LNCaP clone FGC (cell line): Measurements from ENCODE around the gene C19orf81.

Experiments used
- DNase-seq: peaks from one replicate; pipeline ENCODE4 v3.0.0-alpha.2; 2011; ENCODE audit warnings: low read depth
- H3K4me3 ChIP-seq: 2 replicates; pipeline ENCODE4 v1.5.1; 2011; ENCODE audit warnings: mild to moderate bottlenecking, low read depth, low read length, control low read depth
- TF ChIP-seq, protein P1 (sequence below): IDR thresholded peaks from 2 replicates; pipeline ENCODE4 v1.5.1; 2012; ENCODE audit warnings: mild to moderate bottlenecking; ENCODE audit not compliant: control insufficient read depth, insufficient read depth; ENCODE audit errors: extremely low read depth

Gene C19orf81

DNA sequence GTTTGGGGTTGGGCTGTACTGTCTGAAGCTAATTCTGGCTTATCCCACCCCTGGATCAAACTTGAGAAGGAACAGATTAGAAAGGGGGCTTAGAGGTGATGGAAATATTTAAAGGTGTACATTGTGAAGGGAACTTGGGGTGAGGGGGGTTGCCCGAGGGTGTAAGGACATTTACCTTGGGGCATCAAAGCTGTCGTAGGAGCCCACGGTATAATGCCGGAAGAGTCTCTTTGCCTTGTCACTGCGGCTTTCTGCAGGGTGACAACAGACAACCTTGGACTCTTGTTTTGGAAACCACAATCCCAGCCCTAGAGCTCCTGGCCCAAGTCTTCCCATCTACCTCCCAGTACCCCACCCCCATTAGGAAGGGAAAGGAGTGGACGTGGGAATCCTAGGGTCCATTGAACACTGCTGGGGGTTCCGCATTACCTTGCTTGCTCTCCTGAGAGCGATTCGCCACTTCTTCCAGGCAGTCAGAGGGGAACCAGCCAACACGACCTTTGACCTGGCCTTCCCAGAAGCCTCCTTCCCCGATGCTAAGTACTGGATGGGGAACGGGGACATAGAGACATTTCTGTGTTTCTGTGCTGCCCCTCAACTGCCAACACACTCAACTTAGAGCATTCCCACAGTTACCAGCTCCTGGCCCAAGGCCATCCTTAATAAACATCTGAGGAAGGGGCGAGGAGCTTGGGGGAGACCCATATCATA is 48.3 kb downstream of the C19orf81 start:
- H3K4me3 ChIP-seq: no peak overlapping the region
- DNase-seq: no peak
- TF ChIP-seq, protein P1, sequence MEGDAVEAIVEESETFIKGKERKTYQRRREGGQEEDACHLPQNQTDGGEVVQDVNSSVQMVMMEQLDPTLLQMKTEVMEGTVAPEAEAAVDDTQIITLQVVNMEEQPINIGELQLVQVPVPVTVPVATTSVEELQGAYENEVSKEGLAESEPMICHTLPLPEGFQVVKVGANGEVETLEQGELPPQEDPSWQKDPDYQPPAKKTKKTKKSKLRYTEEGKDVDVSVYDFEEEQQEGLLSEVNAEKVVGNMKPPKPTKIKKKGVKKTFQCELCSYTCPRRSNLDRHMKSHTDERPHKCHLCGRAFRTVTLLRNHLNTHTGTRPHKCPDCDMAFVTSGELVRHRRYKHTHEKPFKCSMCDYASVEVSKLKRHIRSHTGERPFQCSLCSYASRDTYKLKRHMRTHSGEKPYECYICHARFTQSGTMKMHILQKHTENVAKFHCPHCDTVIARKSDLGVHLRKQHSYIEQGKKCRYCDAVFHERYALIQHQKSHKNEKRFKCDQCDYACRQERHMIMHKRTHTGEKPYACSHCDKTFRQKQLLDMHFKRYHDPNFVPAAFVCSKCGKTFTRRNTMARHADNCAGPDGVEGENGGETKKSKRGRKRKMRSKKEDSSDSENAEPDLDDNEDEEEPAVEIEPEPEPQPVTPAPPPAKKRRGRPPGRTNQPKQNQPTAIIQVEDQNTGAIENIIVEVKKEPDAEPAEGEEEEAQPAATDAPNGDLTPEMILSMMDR: no peak

DNA sequence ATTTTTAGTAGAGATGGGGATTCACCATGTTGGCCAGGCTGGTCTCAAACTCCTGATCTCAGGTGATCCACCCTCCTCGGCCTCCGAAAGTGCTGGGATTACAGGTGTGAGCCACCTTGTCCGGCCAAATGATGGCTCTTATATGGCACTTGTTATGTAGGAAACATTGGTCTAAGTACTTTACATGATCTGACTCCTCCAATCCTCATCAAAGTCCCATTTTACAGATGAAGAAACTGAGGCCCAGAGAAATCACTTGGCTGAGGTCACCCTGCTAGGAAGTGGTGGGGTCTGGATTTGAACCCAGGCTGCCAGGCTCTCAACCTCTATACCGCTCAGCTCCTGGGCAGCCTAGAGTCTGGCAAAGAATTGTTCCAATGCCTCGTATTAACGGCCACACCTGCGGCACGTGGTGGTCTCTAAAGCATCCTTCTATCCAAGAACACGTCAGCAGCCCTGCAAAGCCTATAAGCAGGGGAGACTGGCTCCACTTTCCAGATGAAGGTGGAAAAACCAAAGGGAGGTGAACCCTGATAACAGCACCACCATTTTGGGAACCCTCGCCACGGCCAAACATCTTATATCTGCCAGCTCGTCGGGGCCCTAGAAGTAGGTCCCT is 52.2 kb downstream of the C19orf81 start:
- no peak for DNase-seq
- TF ChIP-seq, protein P1: no peak
- no peak overlapping the region for H3K4me3 ChIP-seq

DNA sequence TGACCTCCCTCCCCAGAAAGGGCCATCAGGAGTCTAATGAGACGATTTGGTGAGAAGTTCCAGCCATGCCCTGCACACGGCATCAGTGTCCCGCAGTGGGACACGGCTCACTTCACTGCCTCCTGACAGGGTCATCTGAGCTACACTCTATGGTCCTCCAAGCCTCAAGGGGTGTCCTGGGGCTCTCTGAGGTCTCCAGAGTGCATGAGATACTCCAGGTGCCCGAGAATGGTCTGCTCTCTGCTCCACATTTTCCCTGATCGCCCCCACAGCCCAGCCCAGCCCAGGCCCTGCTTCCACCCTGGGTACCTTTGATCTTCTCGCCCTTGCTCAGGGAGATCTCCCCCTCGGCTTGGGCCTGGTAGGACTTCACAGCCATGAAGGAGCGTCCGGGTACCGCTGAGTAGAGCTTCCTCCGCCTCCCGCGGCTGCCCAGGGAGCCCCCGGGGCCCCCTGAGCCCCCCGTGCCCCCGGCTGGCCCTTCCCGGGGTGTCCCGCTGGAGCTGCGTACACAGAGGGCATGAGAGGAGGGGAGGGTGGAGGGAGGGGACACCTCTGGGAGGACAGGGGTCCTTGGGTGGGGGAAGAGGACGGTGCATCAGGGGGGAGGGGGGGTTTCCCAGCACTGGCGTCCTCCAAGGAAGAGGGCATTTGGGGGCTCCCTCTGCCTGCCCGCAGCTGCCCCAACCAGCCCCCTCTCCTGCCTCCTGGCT is 53.1 kb downstream of the C19orf81 start:
- H3K4me3 ChIP-seq: no peak overlapping the region
- no peak for DNase-seq
- TF ChIP-seq, protein P1: no peak

DNA sequence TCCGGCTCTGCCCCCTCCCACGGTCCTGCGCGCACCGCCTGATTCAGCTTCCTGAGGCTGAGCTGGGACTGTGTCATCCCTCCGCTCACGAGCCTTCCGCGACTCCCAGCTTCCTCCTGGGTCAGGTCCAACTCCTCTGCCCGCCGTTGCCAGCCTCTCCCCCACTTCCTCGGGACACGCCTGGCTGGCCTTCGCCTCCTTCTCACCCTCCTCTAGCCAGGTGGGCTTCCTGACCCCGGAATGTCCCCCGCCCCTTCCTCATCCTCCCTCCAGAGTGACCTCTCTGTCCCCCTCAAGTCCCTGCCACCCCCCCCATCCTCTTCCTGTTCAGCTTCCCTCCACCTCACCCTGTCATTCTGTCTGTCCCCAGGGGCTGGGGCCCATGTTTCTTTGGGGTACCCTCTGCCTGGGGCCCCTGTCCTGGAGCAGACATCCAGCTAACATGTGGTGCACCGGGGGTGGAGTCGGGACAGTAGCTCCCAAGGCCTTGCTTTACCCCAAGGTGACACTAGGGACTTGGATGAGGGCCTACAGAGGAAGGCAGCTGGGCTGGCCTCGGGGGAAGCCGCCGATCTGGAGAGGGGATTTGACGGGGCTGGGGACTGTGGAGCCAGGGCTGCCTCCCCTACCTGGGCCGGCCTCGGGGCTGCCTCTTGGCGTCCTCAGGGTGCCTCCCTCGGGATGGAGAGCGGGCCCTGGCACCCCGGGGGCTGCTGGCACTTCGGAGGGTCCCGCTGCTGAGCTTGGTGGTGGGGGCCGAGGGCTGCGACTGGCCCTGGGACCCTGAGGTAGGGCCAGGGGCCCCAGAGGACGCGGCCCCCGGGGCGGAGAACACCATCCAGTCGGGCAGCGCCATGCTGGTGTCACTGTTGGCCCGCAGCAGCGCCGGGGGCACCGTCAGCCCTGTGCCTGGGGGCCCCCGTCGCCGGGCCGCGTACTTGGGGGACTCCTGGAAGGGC is 53.9 kb downstream of the C19orf81 start:
- H3K4me3 ChIP-seq: no peak overlapping the region
- TF ChIP-seq, protein P1: no peak
- no peak for DNase-seq

DNA sequence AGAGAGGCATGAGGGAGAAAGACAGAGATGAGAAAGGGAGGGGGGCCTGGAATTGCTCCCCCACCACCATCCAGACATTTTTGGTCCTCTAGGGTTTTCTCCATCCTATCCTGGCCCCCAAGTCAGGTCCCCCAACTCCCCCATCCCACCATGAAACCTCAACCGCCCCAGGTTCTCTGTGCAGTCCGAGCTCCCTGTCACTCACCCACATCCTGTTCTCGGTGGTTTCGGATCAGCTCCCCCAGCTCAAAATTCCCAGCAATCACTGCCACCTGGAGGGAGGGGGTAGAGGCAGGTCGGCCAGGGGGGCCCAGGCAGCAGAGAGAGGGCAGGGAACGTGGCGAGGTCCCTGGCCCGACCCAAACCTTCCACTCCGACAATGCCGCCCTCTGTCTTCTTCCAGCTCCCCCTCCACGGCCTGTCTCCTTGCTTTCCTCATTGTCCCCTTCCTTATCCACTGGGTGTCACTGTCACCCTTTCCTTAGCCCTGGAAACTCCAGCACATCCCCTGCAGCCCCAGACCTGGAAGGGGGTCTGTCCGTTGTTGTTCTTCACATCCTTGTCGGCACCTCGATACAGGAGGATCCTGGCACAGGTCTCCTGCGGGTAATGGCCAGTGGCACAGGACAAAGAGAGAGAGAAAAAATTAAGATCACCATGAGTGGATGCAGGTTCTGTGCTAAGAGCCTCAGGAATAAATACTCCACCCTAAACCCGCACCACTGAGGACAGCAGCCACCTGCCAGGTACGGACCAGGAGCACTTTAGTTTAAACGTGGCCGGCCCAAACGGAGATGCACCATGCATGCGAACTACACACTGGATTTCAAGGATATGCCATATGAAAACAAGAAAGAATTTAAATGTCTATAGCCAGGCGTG is 54.9 kb downstream of the C19orf81 start:
- no peak overlapping the region for H3K4me3 ChIP-seq
- no peak for DNase-seq
- TF ChIP-seq, protein P1: peak; percentile 63
